Measurements from ENCODE around the gene SUFU.

GRCh38 chr10:102669206-102670064 lies 165.7 kb downstream of the SUFU start:
- TF ChIP-seq POLR2A (IDR thresholded peaks at IDR 0.05) (no peak), CTCF (IDR thresholded peaks at IDR 0.05) (peak in 3 of 7 experiments; percentile 3 to 57 (median 16)), EP300 (IDR thresholded peaks at IDR 0.05) (no peak)

Measured in stomach (tissue), 4 donors.